IPS-18c (cell line): ENCODE measurements around the gene MBTPS1.

Experiments used
- H3K4me3 ChIP-seq: 2 replicates; pipeline ENCODE4 v1.7.0; 2013; ENCODE audit warnings: low read depth, mild to moderate bottlenecking, low read length, moderate library complexity; ENCODE audit not compliant: insufficient read depth
- H3K9me3 ChIP-seq: one replicate; pipeline ENCODE4 v1.6.1; 2013; ENCODE audit warnings: mild to moderate bottlenecking, low read length, moderate library complexity; ENCODE audit not compliant: control insufficient read depth, insufficient read depth

MBTPS1 gene

DNA sequence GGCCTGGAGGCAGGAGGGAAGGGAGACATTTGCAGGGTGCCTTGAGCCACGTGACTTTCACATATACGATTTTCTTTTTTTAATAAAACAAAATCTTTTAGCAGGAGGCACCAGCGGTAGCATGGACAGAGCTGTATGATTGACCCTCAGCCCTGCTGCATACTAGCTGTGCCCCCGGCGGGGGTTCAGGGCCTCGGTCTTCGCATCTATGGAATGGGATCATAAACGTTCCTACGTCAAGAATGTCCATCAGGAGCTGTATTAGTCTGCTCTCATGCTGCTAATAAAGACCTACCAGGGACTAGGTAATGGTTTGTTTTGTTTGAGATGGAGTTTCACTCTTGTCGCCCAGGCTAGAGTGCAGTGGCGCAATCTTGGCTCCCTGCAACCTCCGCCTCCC lies 101.3 kb downstream of the MBTPS1 start:
- H3K9me3 ChIP-seq, result no peaks in the 10 kb centered on the region

DNA sequence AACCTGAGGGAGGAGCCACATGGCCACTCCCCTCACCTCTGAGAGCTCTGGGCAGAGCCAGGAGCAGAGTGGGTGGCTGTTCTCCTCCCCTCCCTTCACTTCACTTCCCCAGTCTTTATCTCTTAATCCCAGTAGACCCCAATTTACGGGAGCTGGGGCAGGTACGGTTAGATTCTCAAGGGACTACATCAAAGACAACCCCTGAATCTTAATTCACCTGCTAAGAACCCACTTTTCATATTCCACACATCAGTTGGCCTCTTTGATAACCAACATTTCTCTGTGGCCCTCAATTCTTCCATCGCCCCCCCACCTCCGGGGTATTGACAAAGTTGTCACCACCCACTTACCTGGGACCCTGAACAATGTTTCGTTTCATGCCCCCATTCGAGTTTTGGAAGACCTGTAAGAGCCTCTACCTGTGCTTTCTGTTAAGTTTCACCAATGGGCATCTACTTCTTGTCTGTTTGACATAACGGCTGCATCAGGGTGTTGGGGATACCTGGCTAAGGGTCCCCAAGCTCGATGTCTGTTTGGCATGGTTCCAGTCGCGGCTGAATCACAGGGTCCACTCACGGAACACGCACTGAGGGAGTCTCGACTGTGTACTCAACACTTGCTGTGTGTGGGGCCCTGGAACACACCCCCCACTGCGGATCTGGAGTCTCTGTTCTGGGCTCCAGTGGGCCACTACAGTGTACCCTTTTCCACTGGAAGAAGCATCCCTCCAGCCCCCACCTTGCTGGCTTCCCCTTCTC lies 102.0 kb downstream of the MBTPS1 start:
- no peaks in the 10 kb centered on the region for H3K9me3 ChIP-seq

More for the DNA sequence above, 101.3 kb downstream of the MBTPS1 start:
- no peak overlapping the region for H3K4me3 ChIP-seq

DNA sequence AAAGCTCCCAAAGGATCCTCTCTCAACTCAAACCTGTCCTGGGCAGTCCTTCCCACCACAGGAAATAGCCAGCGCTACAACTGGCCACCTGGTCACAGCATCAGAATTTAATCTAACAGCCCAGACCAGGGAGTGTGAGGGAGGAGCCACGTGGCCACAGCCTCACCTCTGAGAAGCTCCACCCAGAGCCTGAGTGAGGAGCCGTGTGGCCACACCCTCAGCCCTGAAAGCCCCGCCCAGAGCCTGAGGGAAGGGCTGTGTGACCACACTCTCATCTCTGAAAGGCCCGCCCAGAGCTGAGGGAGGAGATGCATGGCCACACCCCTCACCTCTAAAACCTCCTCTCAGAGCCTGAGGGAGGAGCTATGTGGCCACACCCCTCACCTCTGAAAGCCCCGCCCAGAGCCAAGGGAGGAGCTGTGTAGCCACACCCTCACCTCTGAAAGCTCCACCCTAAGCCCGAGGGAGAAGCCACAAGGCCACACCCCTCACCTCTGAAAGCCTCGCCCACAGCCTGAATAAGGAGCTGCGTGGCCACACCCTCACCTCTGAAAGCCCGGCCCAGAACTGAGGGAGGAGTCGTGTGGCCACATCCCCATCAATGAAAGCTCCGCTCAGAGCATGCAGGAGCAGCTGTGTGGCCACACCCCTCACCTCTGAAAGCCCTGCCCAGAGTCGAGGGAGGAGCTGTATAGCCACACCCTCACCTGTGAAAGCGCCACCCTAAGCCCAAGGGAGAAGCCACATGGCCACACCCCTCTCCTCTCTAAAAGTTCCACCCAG lies 102.8 kb downstream of the MBTPS1 start:
- no peak overlapping the region for H3K4me3 ChIP-seq
- peaks cover 2% of the 10 kb centered on the region for H3K9me3 ChIP-seq

More for the DNA sequence above, 102.0 kb downstream of the MBTPS1 start:
- no peak overlapping the region for H3K4me3 ChIP-seq

DNA sequence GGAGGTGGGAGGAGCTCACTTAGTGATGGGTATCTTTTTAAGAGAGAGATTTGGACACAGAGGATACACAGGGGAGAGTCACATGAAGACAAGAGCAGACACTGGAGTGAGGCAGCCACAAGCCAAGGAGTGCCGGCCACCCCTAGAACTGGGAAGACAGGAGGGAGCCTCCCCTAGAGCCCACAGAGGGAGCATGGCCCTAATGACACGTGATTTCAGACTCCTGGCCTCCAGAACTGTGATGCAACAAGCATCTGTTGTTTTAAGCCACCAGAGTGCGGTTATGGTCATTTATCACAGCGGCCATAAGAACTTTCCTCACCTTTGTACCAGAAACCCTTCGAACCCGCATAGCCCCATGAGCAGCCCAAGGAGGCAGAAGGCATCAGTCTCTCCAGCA lies 107.5 kb downstream of the MBTPS1 start:
- peaks cover 2% of the 10 kb centered on the region for H3K9me3 ChIP-seq
- no peak overlapping the region for H3K4me3 ChIP-seq

DNA sequence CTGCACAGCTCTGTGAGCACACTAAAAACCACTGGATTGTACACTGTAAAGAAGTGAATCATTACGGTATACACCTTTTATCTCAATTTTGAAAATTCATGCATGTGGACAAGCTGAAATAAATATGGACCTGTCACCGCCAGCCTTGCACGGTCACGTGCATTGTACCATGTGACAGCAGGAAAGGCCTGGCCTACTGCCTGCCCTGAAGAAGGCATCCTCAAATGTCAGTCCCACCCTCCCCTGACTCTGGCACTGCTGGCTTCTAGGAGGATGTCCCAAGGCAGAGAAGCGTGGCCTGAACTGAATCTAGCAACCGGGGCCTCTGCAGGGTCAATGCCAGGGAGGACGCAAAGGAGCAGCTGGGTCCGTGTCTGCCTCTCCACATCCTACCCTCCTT lies 108.8 kb downstream of the MBTPS1 start:
- H3K4me3 ChIP-seq, result no peak overlapping the region
- H3K9me3 ChIP-seq, result peaks cover 2% of the 10 kb centered on the region

DNA sequence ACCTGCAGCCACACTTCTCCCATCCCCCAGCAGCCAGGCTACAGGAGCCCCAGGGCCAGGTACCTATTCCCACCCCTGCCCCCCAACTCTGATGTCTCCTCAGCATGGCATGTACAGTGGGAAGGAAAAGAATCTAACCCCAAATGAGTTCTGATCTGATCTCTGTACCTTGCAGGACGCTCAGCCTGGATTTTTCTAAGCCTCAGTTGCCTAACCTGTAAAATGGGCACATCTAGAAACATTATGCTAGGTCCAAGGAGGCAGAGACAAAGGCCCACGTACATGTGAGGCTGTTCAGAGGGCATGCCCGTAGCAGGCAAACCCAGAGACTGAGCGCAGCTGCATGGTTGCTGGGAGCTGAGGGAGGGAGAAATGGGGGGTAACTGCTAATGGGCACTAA lies 109.2 kb downstream of the MBTPS1 start:
- no peak overlapping the region for H3K4me3 ChIP-seq
- peaks cover 2% of the 10 kb centered on the region for H3K9me3 ChIP-seq

DNA sequence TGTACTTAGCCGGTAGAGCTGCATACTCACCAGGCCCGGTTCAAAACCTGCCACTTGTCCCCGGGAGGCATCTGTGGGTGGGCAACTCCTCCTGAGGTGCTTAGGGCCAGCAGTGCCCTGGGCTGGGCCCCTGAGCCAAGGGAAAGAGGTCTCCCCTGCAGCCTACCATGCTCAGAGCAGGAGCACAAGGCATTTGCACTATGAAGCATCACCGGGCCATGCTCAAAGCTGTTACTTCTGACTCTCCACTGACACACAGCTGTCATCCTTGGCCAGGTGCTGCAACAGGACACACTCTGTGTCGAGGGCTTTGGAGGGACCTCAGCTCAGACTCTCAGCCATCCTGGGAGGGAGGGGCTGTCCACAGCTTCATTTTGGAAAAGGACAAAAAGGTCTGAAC lies 111.4 kb downstream of the MBTPS1 start:
- no peak overlapping the region for H3K4me3 ChIP-seq
- peaks cover 2% of the 10 kb centered on the region for H3K9me3 ChIP-seq

DNA sequence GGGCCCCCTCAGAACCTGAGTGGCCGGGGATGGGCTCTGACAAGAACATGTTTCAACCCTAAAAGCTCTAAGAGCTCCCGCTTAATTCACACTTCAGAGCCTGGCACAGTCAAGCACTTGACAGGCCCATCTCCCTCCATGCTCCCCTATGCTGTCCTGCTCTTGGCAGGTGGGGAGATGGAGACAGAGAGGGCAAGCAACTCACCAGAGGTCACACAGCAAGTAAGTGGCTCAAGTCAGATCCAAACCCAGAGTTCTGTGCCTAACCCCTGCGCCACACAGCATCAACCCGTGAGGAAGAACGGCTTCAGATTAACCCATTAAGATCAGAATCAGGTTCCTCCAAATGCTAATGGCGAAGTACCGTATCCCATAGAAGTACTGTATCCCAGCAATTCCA lies 112.3 kb downstream of the MBTPS1 start:
- H3K9me3 ChIP-seq, result peaks cover 2% of the 10 kb centered on the region

More for the DNA sequence above, 112.3 kb downstream of the MBTPS1 start:
- no peak overlapping the region for H3K4me3 ChIP-seq
